DMS 273 (cell line): Measurements from ENCODE around the gene SSH2.
"Not testable (repeated sequence)": the region's sequence is repeated elsewhere in the genome, so short reads cannot be mapped to it uniquely, and the experiment has no call there.

Experiments
- DNase-seq: peaks from one replicate; lab custom pipeline; 2025; ENCODE audit not compliant: unreplicated experiment; lab: John Stamatoyannopoulos, UW

SSH2 gene

GRCh38 chr17:29881256-29881655 is 48.8 kb downstream of the SSH2 start:
- DNase-seq, result no peak

- no peak for DNase-seq
Measured at GRCh38 chr17:29880031-29880430, 50.0 kb downstream of the SSH2 start.

- DNase-seq, result no peak
Measured at GRCh38 chr17:29874931-29875596, 55.0 kb downstream of the SSH2 start.

- DNase-seq, result not testable (repeated sequence)
Measured at GRCh38 chr17:29874358-29874757, 55.7 kb downstream of the SSH2 start.

- DNase-seq, result no peak
Measured at GRCh38 chr17:29873476-29873875, 56.6 kb downstream of the SSH2 start.

GRCh38 chr17:29870836-29871465 is 59.1 kb downstream of the SSH2 start:
- DNase-seq, result peak; percentile 65

GRCh38 chr17:29867643-29868181 is 62.3 kb downstream of the SSH2 start:
- peak; percentile 17 for DNase-seq

GRCh38 chr17:29866746-29867404 is 63.2 kb downstream of the SSH2 start:
- no peak for DNase-seq

GRCh38 chr17:29864615-29865014 is 65.4 kb downstream of the SSH2 start:
- no peak for DNase-seq

GRCh38 chr17:29864123-29864522 is 65.9 kb downstream of the SSH2 start:
- DNase-seq, result not testable (repeated sequence)

- DNase-seq, result no peak
Measured at GRCh38 chr17:29862951-29863350, 67.1 kb downstream of the SSH2 start.

- DNase-seq, result no peak
Measured at GRCh38 chr17:29862127-29862526, 67.9 kb downstream of the SSH2 start.

GRCh38 chr17:29859445-29859844 is 70.6 kb downstream of the SSH2 start:
- DNase-seq, result not testable (repeated sequence)

GRCh38 chr17:29857823-29858222 is 72.2 kb downstream of the SSH2 start:
- DNase-seq, result no peak

GRCh38 chr17:29857105-29857504 is 72.9 kb downstream of the SSH2 start:
- not testable (repeated sequence) for DNase-seq

- DNase-seq, result no peak
Measured at GRCh38 chr17:29855686-29856085, 74.3 kb downstream of the SSH2 start.

- no peak for DNase-seq
Measured at GRCh38 chr17:29848737-29849136, 81.3 kb downstream of the SSH2 start.

GRCh38 chr17:29847527-29848400 is 82.3 kb downstream of the SSH2 start:
- DNase-seq, result no peak

- no peak for DNase-seq
Measured at GRCh38 chr17:29847118-29847517, 82.9 kb downstream of the SSH2 start.

GRCh38 chr17:29846298-29846697 is 83.7 kb downstream of the SSH2 start:
- no peak for DNase-seq
